Stomach (tissue), 4 donors: ENCODE data around the gene PRDM16.

Experiments
- EP300 ChIP-seq: sonication (generic); formaldehyde crosslinking; IDR thresholded peaks from one replicate; pipeline ENCODE4 v1.6.1; 2017; ENCODE audit warnings: antibody characterized with exemption
- POLR2A ChIP-seq, 4 donors: fragments of 450-650 bp; IDR thresholded peaks; one replicate each; pipeline ENCODE4 v1.6.1; 2016; ENCODE audit warnings: antibody characterized with exemption in 4 of 4, control low read depth in 2 of 4, mild to moderate bottlenecking in 1 of 4, moderate library complexity in 1 of 4
- TF ChIP-seq, protein P1 (sequence below), 7 experiments: fragments of 450-650 bp in 4 of 7; fragments of 200-600 bp in 3 of 7; sonication (generic) in 3 of 7; IDR thresholded peaks; one replicate each; pipeline ENCODE4 v1.5.1; 2016 to 2019; ENCODE audit warnings: antibody characterized with exemption in 7 of 7, control low read depth in 2 of 7, mild to moderate bottlenecking in 1 of 7

DNA sequence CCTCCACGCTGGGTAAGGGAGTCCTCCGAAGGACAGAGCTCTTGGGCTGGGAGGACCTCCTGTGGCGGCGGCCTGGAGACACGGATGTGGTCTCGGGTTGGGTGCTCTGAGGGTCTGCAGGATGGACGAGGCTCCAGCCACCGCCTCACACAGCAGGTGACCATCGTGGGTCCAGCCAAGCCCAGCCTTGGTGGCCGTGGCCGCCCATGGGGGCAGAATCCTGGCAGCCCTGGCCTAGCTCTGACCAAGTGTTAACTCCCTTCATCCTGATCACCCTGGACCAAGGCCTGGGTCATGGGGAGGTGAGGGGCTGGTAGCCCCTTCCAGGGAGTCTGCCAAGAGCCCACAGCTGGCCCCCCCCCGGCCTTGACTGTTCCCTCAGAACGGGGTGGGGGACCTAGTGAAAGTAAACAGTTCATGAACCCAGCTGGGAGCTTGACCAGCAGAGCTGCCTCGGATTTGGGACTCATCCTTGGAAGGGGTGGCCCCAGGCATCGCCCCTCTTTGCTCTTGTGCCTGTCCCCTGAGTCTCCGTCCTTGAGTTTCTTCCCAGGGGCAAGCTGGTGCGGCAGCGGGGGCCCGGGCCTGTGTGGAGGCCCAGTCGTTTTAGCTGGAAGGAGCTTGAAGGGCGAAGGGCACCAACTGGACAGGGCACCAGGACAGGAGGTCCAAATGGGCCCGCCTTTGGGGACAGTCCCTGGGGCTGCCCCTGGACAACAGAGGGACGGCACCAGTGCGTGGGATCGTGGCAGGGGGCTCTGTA is 403.3 kb downstream of the PRDM16 start:
- TF ChIP-seq, protein P1, sequence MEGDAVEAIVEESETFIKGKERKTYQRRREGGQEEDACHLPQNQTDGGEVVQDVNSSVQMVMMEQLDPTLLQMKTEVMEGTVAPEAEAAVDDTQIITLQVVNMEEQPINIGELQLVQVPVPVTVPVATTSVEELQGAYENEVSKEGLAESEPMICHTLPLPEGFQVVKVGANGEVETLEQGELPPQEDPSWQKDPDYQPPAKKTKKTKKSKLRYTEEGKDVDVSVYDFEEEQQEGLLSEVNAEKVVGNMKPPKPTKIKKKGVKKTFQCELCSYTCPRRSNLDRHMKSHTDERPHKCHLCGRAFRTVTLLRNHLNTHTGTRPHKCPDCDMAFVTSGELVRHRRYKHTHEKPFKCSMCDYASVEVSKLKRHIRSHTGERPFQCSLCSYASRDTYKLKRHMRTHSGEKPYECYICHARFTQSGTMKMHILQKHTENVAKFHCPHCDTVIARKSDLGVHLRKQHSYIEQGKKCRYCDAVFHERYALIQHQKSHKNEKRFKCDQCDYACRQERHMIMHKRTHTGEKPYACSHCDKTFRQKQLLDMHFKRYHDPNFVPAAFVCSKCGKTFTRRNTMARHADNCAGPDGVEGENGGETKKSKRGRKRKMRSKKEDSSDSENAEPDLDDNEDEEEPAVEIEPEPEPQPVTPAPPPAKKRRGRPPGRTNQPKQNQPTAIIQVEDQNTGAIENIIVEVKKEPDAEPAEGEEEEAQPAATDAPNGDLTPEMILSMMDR (IDR thresholded peaks at IDR 0.05), result no peak
- no peak for TF ChIP-seq EP300
- no peak for TF ChIP-seq POLR2A (IDR thresholded peaks at IDR 0.05)
